ENCODE data around the gene RAB10.
"Not testable (repeated sequence)": the region's sequence is repeated elsewhere in the genome, so short reads cannot be mapped to it uniquely, and the experiment has no call there.

RAB10 gene

DNA sequence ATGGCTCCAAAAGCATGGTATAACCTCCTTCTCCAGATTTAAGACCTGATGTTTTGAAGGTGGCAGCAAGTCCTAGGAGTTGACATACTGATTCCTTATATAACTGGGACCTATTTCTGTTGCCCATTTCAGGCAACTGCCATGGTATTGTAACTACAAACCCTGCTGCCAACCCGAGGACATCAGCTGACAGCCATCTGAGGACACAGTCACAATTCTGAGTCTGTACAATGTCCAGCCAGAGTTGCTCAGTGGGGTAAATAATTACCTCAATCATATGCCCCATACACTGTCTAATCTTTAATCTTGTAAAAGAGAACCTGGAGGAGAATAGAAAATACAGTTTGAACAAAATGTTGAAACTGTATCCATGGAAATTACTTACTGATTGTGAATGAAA, 130.3 kb downstream of the RAB10 start:
- no peak for DNase-seq

DNA sequence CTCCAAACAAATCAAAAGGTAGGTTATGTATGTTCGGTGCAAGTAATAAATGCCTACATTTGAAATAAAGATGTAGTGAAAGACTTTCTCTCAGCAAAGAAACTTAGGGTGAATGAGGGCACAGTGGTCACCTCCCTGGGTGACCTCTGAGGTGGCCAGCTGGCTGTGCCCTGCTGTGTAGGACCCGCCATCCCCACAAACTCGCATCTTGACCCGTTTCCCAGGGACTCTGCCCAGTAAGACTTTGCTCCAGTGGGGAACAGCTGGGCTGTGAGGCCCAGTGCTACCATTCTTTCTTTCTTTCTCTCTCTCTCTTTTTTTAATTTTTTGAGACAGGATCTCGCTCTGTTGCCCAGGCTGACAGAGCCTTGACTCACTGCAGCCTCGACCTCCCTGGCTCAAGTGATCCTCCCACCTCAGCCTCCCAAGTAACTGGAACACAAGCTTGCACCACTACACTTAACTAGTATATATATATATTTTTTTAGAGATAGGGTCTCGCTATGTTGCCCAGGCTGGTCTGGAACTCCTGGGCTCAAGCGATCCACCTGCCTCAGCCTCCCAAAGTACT, 130.8 kb downstream of the RAB10 start:
- DNase-seq, result no peak

DNA sequence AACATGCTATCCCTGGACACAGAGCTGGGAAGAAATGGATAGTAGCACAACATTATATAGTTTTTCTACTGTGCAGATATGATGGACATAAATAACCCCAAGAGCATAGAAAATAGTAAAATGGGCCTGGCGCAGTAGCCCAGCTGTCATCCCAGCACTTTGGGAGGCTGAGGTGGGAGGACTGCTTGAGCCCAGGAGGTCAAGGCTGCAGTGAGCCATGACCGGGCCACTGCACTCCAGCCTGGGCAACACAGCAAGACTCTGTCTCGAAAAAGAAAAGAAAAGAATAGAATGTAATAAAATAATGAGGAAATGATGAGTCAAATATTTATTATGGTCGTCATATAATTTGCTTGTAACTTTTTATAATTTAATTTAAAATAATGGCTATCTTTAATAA, 131.5 kb downstream of the RAB10 start:
- DNase-seq, result no peak

DNA sequence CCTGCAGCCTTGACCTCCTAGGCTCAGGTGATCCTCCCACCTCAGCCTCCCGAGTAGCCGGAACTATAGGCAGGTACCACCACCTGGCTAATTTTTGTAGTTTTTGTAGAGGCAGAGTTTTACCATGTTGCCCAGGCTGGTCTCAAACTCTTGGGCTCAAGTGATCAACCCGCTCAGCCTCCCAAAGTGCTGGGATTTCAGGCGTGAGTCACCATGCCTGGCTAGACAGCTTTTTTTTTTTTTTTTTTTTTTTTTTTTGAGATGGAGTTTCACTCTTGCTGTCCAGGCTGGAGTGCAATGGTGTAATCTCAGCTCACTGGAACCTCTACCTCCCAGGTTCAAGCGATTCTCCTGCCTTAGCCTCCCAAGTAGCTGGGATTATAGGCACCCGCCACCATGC, 132.7 kb downstream of the RAB10 start:
- DNase-seq, result not testable (repeated sequence)

DNA sequence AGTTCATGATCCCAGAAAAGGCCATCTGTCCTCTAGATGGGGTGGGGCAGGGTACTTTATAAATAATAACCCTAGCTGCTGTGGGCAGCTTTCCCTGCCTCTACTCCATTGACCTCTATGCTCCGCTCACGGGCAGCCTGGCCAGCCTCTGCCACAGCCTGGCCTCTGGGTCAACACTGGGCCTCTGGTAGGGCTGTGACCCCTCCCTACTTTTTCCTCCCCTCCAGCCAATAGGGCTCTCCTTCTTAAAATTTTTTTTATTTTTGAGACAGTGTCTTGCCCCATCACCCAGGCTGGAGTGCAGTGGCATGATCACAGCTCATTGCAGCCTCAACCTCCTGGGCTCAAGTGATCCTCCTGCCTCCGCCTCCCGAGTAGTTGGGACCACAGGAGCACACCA, 134.9 kb downstream of the RAB10 start:
- DNase-seq, result no peak

DNA sequence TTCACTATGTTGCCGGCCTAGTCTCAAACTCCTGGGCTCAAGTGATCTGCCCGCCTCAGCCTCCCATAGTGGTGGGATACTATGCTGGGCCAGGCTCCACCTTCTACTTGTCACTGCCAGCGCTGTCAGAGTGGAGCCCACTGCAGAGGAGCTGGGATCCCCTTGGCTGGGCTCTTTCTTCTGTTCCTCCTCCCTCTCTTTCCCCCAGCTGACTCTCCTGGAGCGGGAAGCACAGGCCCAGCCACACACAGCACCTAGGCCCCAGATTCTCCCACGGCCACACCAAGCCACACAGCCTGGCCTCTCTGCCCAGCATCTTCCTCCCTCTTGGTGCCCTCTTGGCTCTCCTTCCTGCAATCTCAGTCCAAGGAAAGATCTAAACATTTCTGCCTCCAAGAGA, 135.3 kb downstream of the RAB10 start:
- DNase-seq, result no peak

DNA sequence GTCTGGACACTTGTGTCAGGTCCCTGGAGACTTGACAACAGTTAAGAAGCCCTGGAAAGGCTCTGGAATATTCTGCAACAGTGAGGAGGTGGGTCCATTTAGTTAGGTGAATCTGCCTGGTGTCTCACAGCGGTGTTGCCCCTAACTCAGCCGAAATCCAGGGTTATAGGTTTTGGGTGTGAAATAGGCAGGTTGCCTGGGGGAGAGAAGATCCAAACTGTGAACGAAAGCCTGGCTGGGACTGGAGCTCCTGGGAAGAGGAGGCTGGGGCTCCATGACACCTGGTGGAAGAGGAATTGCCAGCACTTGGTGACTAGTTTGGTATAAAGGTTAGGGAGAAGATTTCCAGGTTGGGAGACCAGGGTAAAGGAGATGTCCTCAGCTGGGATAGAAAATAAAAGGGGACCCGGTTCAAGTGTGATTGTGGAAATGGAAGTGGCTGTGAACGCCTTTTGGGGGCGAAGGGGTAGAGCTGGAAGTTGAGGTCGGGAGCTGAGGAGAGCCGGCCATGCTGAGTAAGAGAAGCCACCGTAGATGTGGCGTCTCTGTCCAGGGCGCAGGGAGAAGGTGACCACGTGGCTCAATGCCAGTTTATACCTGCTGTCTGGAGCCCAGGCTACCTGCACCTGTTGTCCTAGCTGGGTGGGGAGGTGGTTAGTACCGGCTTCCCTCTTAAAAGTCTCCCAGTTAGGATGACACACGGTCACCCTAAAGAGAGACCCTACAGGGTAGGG, 136.0 kb downstream of the RAB10 start:
- DNase-seq, result no peak

DNA sequence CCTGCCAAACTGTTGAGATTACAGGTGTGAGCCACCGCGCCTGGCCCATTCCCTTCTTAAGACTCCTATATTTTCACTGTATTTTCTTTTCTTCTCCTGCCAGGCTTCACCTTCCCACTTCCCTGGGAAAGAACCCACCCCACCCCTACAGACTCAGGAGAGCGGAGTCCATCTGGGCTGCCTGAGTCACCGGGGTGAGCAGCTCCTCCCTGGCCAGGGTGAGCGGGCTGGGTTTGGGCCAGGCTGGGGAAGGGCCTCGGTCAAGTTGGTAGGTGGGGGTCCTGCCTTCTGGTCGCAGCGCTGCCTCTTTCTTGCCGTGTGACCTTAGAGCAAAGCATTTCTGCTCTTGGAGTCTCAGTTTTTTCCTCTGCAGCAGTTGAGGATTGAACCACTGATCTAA, 136.9 kb downstream of the RAB10 start:
- no peak for DNase-seq

DNA sequence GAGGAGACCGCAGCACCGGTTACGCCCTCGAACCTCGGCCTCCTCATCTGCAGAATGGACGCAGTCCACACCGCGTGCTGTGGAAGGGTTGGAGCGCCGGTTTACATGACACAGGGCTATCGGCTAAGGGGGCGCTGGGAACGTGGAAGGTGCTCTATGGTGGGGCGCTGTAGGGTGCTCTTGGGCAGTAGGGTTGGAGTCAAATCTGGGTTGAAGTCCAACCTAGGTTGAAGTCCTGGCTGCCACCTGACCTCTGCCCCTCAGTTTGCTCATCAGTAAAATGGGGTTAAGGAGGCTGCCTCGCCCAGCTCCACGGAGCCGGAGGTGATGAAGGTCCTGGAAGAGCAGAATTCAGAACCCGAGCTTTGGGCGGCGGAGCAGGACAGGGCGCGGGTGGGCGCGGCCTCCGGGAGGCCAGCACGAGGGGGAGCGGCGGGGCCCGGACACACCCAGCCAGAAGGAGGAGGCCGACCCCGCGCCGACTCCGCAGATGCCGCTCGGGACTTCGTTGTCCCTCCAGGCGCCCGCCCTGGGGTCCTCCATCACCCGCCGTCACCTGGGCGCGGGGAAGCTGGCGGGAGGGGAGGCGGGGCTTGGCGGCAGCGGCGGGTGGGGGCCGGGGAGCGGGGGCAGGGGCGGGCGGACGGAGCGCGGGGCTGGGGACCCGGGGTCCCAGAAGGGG, 138.4 kb downstream of the RAB10 start:
- no peak for DNase-seq

DNA sequence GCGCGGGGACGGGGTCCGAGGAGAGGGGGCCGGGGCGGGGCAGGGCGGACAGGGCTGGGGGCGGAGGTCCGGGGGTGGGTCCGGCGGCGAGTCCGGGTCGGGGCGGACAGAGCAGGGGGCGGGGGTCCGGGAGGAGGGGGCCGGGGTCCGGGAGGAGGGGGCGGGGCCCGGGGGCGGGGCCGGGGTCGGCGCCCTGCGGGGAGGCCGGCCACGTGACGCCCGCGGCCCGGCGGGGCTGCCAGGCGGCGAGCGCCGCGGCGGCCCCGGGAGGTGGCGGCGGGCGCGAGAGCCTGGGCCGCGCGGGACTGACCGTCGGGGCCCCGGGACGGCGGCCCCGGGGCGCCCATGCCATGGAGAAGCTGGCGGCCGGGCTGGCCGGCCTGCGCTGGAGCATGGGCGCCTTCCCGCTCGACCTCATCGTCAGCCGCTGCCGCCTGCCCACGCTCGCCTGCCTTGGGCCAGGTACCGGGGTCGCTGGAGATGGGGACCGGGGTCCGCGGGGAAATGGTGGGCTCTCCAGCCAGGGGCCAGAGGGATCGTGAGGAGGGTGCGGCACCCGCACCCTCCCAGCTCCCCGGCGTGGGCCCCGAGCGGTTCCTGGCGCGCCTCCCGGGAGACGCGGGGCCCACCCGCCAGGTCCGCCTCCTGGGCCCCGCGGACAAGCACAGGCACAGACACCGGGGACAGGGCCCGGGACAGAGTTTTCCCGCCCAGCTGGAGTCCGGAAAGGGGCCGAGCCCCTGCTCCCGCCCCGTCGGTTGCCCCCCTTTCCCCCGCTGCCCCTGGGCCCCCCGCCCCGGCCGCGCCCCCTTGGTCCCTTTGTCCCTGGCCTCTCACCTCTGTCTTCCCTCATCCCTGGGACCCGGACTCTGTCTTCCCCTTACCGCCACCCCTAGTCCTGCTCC, 139.2 kb downstream of the RAB10 start, which contains the start of gene GAREM2:
GAREM2 (plus strand) TSS at position 218 of the 905 bp plus-strand sequence; CDS start at position 351, 133 bp downstream.
- DNase-seq, result no peak

DNA sequence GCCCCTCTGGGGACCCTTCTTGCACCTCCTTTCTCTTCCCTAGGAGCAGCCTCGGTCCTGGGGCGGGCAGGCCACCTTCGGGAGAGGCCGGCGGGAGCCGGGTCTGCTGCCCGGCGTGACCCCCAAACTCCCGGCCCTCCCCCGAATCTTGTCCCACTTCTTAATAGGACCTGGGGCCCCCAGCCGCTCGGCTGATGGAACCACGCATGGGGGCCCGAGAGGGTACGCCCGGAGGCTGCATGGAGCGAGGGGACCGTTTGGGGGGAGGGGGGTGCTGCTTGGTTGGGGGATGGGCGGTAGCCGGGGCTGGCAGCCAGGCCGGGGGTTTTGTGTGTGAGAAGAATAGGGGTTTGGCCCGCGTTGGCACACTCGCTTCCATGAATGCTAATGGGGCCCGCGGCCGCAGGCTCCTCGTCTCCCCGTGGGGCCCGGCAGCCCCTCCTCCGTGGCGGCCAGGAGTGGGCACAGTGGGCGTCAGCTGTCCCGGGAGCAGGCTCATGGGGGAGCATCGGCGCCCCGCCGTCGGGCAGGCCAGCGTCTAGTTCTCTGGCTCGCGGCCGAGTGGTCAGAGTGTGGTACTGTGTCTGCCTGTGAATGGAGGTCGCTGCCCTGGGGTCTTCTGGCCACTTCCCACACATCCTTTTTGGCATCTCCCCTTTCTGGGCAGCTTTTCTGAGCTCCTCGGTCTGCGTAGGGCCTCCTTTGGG, 140.0 kb downstream of the RAB10 start:
- no peak for DNase-seq

DNA sequence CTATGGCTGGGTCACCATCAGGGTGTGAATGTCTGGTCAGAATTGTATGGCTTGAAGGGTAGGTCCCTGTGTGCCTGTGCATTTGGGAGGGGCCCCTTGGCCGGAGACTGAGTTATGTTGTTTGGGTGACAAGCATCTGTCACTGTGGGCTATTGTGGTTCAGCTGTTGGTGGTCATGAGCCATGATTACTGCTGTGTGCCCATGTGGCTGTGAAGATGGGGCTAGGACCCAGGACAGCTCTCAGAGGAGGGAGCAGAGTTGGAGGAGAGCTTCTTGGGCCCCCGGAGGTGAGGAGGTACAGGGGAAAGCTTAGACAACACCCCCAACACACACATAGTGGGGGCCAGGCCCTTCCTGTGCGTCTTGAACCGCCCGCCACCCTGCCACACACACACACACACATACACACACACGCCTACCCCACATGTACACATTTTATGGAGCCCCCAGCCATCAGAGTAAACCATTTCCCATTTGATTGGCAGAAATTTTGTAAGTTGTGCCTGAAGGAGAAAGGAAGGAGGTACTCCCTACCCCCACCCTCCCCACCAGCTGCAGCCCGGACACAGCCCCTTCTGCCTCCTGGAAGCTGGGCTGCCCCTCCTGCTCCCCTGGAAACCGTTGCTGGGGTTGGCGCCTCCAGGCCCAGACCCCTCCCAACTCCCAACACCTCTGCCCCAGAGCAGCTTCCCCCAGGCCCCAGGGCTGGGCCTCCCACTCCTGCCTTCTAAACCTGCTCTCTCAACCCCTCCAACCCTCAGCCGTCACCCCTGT, 141.0 kb downstream of the RAB10 start:
- DNase-seq, result no peak

DNA sequence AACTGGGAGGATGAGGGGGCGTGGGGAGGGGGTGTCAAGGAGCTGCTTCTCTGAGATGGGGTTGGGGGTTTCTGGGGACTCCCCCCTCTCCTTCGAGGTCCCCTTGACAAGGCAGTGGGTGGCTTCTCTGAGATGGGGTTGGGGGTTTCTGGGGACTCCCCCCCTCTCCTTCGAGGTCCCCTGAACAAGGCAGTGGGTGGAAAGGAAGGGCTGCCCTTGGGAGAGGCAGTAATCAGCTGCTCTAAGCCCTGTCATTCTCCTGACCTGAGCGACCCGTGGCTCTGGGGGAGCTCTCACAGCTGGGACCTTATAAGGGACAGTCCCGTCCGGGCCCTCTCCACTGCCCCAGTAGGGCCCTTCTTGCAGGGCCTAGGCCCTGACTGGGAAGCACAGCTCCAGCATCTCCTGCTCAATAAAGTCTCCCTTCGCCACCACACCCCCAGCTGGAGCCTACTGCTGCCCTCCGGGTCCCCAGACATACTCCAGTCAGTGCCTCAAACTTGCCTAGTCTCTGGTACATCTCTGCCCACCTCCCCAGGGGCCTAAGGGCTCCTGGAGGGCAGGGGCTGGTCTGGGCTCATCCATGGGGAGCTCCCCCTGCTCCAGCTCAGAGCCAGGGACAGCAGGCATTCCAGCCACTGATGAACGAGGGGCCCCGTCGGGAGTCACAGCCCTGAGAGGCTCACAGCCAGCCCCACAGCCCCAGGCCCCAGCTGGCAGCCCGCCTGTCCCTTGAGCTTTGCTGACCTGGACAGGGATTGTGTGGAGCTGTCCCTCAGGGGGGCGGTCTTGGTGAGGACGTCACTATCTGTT, 141.8 kb downstream of the RAB10 start:
- no peak for DNase-seq

DNA sequence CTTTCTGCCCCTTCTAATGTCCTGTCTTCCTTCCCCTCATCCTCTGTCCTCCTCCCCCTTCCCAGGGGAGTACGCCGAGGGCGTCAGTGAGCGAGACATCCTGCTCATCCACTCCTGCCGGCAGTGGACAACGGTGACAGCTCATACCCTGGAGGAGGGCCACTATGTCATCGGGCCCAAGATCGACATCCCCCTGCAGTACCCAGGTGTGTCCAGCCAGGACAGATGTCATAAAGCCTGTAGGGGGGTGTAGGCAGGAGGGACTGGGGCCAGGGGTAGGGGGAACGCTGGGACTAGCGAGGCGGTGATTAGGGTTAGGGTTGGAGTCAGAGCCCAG, 142.4 kb downstream of the RAB10 start:
- no peak for DNase-seq

DNA sequence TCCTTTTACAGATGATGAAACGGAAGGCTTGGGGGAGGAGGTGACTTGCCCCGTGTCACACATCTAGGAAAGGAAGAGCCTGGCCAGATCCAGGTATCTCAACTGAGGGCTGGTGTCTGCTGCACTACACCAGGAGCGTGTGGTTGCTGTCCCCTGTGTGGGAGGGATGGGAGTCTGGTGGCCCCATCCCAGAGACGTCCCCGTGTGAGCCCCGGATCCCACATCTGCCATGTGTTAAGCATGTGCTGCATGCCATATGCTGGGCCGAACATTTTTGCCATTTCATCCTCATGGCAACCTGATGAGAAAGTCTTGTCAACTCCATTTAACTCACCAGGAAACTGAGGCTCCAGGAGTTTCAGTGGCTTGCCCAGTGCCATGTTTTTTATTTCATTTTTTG, 143.2 kb downstream of the RAB10 start:
- no peak for DNase-seq

DNA sequence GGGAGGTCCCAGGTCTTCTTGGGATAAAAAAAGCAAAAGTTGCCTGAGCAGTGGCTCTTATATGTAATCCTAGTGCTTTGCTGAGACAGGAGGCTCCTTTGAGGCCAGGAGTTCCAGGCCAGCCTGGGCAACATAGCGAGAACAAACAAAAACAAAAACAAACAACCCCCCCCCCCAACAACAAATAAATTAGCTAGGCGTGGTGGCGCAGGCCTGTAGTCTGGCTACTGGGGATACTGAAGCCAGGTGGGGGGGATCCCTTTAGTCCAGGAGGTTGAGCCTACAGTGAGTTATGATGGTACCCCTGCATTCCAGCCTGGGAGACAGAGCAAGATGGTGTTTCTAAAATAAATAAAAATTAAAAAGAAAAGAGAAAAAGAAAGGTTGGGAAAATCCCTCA, 144.4 kb downstream of the RAB10 start:
- DNase-seq, result no peak

DNA sequence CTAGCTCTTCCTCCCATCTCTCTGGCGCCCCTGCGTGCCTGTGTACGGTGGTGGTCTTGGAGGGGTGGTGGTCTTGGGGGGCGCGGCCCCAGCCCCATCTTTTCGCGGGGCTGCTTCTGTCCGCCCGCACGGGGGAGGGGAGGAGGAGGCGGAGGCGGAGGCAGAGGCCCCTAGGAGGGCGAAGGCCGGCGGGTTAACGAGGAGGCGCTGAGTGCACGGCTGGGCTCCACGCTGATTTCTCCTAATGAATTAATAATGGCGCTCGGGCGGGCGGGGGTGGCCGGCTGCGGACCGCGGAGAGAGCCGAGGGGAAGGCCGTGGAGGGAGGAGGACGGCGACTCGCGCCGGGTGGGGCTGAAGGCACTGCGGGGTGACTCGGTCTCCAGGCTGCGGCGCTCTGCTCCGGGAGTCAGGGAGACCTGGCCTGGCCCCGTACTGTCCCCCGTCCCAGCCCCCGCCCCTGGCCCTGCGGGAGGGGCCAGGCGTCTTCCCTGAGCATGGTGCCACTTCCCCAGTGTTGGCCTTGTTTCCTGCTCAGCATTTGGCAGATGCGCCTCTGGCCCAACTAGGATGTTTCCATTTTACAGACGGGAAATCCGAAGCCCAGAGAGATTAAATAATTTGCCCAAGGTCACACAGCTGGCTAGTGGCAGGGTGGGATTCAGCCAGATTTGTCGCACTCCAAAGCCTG, 145.0 kb downstream of the RAB10 start:
- peak in 1 of 5 experiments; percentile 23 for DNase-seq

DNA sequence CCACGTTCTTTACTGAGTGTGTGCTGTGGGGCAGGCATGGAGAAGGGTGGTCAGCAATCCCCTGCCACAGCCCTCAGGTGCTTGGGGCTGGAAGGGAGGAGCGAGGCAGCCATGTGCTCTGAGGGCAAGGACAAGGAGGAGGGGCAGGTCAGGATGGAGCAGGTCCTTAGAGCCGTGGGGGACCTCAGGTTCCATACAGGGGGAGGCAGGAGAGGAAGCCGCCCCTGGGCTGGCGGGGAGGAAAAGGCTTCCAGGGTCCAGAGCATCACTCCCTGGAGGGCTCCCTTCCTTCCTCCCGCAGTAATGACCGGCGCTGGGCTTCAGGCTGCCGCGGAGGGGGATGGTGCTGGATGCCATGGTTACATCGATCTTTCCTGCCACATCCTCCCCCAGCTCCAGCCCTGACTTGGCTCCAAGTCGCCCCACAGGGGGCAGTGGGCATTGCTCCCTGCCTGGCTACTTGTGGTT, 145.6 kb downstream of the RAB10 start:
- DNase-seq, result no peak

DNA sequence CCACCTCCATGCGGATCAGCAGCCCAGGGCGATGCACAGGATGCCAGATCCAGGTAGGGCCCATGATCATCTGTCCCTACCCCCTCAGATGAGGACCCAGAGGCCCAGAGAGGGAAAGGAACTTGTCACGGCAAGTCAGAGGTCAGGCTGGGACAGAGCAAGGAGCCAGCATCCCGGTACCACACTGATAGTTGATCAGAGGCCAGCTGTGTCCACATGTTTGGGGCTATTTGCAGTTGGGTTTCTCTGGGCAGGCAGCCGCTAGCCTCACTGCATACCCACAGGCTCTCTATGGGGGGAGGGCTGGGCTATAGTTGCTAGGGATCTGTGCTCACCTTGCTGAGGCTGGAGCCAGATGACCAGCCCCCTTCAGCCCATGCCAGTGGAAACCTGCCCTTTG, 148.6 kb downstream of the RAB10 start:
- DNase-seq, result no peak

Measured in T-helper 2 cell (primary cell).